Fibroblast of skin of abdomen (primary cell): ENCODE data around the gene ANO4.
A peak's percentile ranks its signal among the peaks of the same experiment; 100 is the strongest.

Experiments used
- DNase-seq: peaks from one replicate; pipeline ENCODE4 v3.0.0-alpha.2; 2013

ANO4 gene

GRCh38 chr12:100993916-100994450 is 199.4 kb downstream of the ANO4 start:
- no peak for DNase-seq

GRCh38 chr12:100995201-100995600 is 200.6 kb downstream of the ANO4 start:
- no peak for DNase-seq

- DNase-seq = no peak
Measured at GRCh38 chr12:100995771-100996170, 201.2 kb downstream of the ANO4 start.

GRCh38 chr12:101001669-101002068 is 207.1 kb downstream of the ANO4 start:
- DNase-seq = no peak

- DNase-seq = no peak
Measured at GRCh38 chr12:101002696-101003419, 208.3 kb downstream of the ANO4 start.

GRCh38 chr12:101004898-101005297 is 210.3 kb downstream of the ANO4 start:
- no peak for DNase-seq

- no peak for DNase-seq
Measured at GRCh38 chr12:101009274-101009673, 214.7 kb downstream of the ANO4 start.

- DNase-seq = no peak
Measured at GRCh38 chr12:101010896-101011295, 216.3 kb downstream of the ANO4 start.

- no peak for DNase-seq
Measured at GRCh38 chr12:101013993-101014392, 219.4 kb downstream of the ANO4 start.

- DNase-seq = no peak
Measured at GRCh38 chr12:101015044-101015443, 220.5 kb downstream of the ANO4 start.

- DNase-seq = peak; percentile 64
Measured at GRCh38 chr12:101018540-101018939, 224.0 kb downstream of the ANO4 start.

GRCh38 chr12:101019201-101019600 is 224.6 kb downstream of the ANO4 start:
- no peak for DNase-seq

- DNase-seq = no peak
Measured at GRCh38 chr12:101019667-101020066, 225.1 kb downstream of the ANO4 start.

GRCh38 chr12:101021442-101021841 is 226.9 kb downstream of the ANO4 start:
- DNase-seq = no peak

GRCh38 chr12:101021911-101022388 is 227.4 kb downstream of the ANO4 start:
- peak; percentile 73 for DNase-seq

GRCh38 chr12:101027200-101027599 is 232.6 kb downstream of the ANO4 start:
- DNase-seq = no peak

- DNase-seq = no peak
Measured at GRCh38 chr12:101027816-101028215, 233.2 kb downstream of the ANO4 start.

- no peak for DNase-seq
Measured at GRCh38 chr12:101038289-101038871, 243.8 kb downstream of the ANO4 start.

- DNase-seq = no peak
Measured at GRCh38 chr12:101039848-101040531, 245.4 kb downstream of the ANO4 start.

GRCh38 chr12:101040936-101041335 is 246.4 kb downstream of the ANO4 start:
- DNase-seq = no peak

GRCh38 chr12:101042211-101042610 is 247.6 kb downstream of the ANO4 start:
- DNase-seq = no peak

GRCh38 chr12:101044512-101045059 is 250.0 kb downstream of the ANO4 start:
- no peak for DNase-seq
